ENCODE results near the gene TOX2. TPM values are rescaled to one million over a fixed set of nuclear protein-coding genes. Genes with fewer than 3 reads are reported as not detected.

TOX2 gene
- total RNA-seq, 1 donor from 2014 or later: 0.70 TPM

DNA sequence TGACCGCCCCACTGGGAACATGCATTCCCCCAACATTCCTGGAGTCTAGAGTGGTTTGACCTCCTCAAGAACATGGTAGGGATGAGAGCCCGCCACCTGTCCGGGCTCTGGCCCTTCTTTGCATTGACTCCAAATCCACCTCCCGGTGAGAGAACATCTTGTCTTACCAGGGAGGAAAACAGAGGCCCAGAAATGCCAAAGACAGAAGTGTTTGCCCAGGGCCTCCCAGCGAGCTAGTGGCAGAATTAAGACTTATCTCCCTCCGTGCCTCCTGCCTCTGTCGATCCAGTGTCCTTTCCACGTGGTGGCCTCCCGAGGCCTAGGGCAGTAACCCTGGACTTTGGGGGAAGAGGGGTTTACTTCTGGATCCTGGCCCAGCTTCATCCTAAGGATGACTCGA is 137.5 kb downstream of the TOX2 start:
- DNase-seq (ENCODE audit: low read depth): no peak

DNA sequence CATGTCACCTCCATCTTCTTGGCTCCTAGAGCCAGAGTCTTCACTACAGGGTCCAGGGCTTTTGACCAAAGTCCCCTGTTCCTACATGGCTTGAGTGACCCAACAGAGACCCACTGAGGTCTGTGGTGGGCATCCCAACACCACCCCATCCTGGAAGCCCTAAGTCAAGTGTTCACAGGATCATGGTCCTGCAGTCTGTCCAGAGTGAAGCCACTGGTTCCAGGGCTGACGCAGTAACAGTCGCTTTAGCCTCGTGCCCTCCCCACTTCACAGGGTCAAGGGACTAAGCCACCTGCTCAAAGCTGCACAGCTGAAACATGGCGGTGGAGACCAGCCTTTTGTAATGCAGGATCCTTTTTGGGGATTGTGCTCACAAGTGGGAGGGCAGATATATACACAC is 138.4 kb downstream of the TOX2 start:
- no peak for DNase-seq (ENCODE audit: low read depth)

DNA sequence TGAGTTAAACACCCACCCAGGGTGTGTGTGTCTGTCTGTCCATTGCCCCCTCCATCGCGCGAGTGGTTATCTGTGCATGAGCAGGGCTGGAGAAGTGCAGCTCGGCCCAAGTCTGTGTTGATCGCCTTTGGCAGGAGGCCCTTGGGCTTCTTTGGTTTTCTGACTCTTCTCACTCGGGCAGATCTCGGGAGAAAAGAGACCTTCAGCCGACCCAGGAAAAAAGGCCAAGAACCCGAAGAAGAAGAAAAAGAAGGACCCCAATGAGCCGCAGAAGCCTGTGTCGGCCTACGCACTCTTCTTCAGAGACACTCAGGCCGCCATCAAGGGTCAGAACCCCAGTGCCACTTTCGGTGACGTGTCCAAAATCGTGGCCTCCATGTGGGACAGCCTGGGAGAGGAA is 139.5 kb downstream of the TOX2 start:
- no peak for DNase-seq (ENCODE audit: low read depth)

DNA sequence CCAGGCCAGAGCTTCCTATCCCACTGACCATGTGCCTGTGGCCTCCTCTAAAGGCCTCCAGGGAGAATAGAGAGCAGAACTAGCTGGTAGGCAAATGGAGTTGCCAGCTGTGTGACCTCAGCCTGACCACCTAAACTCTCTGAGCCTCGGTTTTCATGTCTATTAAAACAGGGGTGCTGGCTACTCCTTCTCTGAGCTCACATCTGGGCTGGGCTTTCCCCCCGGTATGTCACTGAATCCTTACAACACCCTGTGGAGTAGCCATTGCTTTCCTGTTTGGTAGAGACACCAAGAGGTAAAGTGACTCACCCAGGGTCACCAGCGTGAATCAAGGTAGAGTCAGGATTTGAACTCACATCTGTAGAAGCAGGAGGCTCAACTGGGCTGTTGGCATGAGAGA is 140.2 kb downstream of the TOX2 start:
- DNase-seq (ENCODE audit: low read depth): no peak

DNA sequence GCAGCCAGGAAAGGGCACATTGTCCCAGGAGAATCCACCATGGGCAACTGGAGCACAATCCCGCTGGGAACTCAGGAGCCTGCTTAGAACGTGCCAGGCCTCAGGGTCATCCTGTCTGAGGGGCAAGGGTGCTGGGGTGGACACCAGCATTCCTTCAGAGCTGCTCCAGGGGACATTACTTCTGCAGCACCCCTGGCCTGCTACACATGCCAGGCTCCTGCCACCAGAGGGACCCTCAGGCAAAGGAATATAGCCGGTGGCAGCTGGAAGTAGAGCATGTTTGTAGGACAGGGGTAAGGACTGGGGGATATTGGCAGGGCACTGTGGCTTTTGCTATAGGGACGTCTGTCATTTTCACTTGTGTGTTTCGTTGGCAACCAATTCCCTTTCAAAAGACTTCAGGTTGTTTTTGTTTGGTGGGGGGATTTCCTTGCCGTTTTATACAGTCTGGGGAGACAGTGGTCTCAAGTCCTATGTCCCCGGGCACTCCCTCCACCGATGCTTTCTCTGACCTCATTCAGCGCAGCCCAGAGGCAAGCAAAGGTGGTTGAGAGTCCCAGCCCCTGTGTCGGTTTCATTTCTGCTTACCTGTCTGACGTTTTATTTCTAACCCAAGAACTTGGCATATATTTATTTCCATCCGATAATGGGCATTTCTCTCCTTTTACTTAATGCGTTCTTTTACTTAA is 141.5 kb downstream of the TOX2 start:
- DNase-seq (ENCODE audit: low read depth): peak; percentile 63

DNA sequence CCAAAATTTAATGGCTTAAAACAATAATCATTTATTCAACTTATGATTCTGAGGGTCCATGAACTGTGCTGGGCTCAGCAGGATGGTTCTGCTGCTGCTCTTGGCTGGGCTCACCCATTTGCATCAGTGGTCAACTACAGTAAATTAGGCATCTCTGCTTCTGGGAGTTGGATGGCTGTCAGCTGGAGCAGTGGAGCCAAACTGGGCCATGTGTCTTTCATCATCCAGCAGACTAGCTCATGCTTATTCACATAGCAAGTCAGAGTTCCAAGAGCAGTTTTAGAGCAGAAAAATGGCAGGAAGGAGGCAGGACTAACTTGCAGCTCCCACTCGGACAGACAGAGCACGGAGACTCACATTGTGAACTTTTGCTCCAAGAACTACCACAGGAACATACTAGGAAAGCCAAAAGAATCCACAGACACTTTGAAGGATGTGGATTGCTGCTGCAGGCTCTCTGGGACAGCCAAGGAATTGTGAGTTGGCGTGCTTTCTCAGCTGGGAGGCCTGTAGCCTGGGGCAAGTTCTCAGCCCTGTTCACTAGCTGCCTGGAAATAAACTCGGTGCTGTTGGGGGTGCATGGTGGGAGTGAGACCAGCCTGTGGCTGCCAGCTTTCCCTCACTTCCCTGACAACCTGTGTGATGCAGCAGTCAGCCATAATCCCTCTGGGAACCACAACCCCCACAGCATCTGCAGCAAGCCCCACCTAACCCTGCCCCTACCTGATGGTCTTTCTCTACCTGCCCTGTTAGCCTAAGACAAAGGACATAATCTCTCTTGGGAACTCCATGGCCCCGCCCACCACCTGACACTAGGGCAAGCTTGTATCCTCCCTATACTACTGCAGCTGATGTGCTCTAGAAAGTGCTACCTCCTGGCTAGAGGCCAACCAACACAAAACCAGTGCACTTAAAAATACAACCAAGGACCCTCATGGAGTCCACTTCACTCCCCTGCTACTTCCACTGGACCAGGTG is 143.3 kb downstream of the TOX2 start:
- DNase-seq (ENCODE audit: low read depth): no peak

DNA sequence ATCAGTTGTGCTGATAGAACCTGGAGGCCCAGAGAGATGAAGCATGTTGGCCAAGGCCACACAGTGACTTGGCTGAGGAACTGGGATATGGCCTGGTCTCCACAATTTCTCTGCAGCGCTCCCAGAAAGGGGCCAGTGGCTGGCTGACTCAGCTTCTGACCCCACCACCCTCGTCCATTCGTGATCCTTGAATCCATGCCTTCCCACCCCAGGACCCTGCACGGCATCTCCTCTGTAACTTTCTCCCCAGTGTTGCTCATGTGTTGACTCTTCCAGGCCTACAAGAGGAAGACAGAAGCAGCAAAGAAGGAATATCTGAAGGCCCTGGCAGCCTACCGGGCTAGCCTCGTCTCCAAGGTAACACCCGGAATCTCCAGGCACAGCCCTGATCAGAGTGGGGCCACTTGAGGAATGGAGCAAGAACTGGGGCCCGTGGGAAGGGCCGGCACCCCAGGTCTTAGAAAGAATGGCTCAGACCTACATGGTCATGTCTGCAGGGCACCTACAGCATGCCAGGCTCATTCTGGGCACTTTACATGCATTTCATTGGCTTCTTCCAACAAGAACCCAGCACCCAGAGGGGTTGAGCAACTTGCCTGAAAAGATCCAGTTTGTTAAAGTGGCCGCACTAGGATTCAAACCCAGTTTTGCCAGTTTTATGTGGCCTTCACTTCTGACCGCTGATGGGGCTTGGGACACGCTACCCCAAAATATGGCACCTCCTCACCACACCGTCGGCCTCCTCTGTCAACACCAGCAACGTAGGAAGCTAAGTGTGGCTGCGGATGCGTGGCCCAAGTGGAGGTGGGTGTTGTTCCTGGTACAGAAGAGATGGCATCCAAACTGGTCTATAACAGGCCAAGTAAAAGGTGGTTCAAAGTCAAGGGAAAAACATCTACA is 150.1 kb downstream of the TOX2 start:
- no peak for DNase-seq (ENCODE audit: low read depth)

DNA sequence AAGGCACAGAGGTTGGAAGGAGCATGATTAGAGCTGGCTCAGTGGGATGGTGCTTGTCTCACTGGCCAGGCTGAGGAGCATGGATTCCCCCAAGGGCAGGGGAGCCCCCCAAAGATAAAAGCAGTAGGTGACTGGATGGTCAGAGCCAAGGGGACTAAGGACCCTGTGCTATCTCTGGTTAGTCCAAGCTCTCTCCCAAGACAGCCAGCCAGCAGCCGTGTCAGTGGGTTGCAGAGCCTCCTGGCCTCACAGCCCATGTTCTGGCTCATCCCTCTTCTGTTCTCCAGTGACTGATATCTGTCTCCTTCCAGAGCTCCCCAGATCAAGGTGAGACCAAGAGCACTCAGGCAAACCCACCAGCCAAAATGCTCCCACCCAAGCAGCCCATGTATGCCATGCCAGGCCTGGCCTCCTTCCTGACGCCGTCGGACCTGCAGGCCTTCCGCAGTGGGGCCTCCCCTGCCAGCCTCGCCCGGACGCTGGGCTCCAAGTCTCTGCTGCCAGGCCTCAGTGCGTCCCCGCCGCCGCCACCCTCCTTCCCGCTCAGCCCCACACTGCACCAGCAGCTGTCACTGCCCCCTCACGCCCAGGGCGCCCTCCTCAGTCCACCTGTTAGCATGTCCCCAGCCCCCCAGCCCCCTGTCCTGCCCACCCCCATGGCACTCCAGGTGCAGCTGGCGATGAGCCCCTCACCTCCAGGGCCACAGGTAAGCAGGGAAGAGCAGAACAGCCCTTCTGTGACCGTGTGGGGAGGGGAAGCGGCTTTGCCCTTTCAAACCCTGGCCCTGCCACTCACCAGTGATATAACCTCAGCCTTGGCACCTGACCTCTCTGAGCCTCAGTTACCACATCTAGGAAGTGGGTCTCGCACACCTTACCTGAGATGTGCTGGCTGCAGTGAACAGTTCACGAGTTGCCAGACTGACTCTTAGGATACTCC is 151.0 kb downstream of the TOX2 start:
- DNase-seq (ENCODE audit: low read depth): no peak

DNA sequence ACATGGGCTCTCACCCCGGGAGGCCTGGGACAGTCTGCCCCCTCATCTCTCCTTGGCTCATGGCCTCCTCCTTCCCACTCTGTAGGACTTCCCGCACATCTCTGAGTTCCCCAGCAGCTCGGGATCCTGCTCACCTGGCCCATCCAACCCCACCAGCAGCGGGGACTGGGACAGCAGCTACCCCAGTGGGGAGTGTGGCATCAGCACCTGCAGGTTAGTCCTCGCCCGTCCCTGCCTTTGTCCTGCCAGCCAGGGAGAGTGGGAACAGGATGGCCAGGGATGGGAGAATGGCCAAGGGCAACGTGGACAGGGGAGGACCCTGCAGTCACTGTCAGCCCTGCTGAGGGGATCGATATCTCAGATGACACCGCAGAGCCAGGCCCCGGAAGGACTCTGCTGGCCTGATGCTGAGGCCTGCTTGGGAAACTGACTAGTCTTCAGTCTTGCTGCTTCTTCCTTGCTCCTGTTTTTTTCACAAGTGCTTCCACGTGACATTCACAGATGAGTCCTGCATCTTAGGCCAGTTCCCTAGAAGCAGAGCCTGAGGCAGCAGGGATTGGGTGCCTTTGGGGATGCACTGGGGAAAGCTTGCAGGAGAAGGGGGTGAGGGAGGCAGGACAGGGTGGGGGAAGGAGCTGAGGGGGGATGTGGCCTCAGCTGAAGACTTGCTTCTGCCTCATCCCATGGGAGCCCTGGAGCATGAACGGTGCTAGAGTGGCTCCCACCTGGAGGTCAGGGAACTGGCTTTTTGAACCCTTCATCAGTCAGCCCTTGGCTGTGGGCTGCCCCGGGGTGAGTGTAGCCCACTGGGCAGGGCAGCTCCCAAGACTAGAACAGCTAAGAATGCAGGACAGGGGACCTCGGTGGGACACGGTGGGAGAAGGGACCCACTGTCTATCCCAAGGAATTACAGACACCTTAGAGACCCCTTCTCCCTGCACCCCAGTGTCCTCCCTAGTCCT is 152.3 kb downstream of the TOX2 start:
- DNase-seq (ENCODE audit: low read depth): no peak

DNA sequence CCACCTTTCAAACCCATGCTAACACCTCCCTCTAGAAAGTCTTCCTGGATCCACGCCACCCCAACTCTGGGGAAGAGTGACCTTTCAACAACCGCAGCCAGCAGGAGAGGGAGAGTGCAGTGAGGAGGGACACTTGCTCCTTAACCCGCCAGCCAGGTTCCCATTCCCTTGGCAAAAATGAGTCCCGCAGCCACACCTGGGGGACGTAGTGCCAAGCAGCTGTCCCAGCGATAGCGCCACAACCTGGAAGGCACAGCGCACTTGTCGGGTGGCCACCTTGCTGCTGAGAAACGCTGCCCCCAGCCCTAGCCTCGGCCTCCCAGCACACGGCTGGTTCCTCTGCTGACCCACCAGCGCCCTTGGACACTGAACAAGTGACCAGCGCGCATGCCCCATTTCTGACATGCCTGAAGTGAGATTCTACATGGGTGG is 153.0 kb downstream of the TOX2 start:
- DNase-seq (ENCODE audit: low read depth): no peak

DNA sequence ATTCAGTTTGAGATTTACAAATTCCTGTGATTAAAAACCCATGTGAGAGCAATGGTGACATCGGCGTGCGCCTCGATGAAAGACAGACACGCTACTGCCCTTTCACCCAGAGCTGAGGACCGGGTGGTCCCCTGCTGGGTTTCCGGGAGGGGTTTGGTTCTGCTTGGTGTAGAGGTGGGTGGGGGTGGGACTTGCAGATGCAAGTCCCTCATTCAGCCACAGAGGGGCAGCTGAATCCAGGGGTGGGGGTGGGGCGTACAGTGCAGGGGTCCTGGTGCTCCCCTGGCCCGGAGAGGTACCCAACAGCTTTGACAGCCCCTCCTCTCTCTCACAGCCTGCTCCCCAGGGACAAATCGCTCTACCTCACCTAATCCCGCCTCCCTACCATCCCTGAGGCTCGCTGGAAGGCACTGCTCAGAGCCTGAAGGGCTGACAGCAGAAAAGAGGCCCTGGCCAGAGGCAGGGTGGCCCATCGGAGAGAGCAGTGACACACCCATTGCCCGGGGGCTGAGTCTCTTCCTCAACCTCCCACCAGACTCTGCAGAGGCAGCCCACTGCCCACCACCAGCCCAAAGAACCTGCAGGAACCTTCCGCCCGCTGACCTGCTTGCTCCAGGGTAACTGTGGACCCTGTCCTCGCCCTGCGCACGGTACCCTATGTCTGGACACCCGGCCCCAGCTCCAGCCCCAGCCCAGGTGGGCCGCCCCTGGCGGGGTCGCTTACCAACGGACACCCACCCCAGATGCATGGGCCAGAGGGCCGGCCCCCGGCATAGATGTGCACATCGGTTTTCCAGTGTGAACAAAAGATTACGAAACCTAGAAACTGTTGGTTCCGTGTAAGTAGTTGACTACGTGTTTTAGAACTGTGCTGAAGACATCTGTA is 153.9 kb downstream of the TOX2 start:
- DNase-seq (ENCODE audit: low read depth): no peak

DNA sequence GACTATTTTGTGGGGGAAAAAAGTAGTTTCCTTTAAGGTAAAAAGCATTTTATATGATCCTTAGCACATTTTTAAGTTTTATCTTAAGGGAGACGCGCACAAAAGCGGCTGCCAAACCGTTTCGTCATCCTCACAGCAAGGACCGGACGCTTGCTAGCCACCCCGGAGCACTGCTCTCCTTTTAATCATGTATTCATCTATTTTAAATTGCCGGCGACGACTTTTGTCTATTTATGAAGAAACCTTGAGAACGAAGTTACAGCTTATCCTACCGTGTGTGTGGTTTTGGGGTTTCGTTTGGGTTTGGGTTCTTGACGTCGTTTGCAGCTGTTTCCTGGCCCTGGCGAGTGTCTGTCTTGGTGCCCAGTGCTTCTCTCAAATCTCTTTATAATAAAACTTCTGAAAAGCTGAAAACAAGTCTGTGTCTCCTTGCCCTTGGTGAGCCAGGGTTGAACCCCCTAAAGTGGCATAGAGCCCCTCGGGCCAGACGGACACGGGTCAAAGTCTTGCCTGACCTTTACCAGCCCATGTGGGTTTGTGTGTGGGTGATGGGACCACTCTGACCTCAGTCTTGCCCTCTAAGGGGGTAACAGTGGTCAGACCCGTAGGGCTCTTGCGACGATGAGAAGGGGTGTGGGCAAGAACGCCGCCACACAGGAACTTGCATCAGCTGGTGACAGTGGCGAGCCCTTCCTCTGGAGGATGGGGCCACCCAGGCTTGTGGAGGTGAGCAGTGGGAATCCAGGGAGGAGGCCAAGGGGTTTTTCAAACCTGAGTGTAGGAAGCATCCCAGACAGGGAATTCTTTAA is 154.8 kb downstream of the TOX2 start:
- no peak for DNase-seq (ENCODE audit: low read depth)

DNA sequence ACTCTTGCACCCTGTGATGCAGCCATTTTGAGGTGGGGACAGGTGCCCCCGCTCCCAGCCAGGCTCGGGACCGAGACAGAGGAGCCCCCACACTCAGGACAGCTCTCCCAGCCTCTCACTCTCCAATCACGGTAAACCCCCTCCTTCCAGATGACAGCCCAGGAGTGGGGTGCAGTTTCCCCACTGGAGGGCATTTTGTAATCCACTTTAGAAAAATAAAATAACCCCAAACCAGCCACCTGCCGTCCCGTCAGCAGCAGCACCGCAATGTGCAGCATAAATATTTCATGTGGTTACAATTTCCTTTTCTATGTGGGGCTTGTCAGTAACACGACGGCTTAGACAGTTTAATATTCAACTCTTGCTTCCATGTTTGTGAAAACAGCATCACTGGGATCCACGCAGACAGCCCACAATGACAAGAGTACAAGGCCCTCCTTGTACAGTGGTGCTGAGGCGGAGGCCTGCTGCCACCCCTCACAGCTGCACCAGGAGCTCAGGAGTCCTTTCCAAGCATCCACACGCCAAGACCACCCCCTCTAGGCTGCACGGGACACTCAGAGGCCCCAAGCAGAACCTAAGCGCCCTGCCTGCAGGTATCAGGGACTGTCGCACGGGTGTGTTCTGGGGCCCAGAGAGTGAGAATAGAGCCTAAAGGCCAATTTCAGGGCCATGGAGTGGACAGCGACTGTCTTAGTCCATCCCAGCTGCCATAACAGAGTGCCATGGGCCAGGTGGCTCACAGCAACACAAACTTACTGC is 155.7 kb downstream of the TOX2 start:
- no peak for DNase-seq (ENCODE audit: low read depth)

DNA sequence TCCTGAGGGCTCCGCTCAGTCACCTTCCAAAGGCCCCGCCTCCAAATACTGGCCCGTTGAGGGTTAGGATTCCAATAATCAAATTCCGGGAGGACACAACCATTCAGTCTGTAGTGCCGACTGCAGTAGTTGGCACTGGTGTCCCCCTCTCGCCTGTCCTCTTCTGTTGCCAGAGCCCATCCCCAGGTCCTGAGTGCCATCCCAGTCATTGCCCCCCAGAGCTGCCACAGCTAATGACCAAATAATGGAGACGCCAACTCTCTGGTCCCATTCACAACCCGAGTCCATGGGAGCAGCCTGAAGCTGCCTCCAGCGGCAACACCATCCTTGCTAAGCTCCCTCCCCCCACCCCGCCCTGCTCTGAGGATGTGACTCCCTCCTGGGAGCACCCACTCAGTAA is 156.4 kb downstream of the TOX2 start:
- DNase-seq (ENCODE audit: low read depth): no peak

DNA sequence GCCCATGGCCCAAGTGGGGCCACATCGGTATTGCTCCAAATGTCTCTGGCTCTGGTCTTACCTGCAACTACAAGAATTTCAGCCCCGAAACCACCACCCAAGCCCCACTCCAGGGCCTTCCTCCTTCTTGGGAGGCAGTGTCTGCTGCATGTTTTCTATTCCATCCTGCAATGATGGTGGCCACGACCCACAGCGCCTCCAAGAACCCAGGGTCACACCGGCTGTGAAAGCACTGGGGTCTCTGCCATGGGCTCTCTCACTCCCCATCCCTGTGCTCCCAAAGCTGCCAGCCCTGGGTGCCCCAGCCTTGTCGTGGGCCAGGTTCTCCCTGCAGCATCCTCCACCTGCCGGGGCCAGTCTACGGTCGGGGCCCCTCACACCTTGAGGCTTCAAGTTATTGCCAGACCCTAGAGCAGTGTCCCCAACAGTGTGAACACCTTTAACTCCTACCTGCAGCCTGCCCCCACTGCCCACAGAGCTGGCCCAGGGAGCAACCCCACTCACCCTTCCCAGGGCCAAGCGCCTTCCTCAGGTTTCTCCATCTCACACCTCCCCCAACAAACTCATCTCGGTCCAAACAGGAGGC is 157.0 kb downstream of the TOX2 start:
- no peak for DNase-seq (ENCODE audit: low read depth)

DNA sequence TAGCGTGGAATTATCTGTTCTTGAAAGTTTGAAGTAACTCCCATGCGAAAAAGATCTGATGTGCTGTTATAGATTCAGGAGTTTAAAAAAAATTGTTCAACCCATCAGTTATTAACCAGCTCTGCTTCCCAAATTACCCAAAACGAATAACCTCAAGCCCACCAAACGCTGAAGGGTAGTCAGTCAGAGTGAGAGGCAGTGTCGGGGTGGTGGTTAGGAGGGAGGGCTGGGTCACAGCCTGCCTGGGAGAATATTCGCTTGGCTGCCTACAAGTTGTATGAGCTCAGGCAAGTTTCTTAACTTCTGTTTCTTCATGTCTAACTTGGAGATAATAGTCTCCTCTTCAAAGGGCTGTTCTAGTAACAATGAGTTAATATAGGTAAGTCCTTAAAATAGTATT is 157.7 kb downstream of the TOX2 start:
- no peak for DNase-seq (ENCODE audit: low read depth)
